Stimulated activated naive CD8-positive, alpha-beta T cell treated with anti-CD3 and anti-CD28 coated beads, Interleukin-15, Interleukin-2, amounts not matched to agents 100 U/mL and 50 U/mL, for 24 hours (primary cell): Measurements from ENCODE around the gene PAM.
"Not testable (repeated sequence)": the region's sequence is repeated elsewhere in the genome, so short reads cannot be mapped to it uniquely, and the experiment has no call there.

Source experiments
- ATAC-seq: fragments of 150-1000 bp; cut with Tn5 transposase; one replicate; pipeline ENCODE4 v1.10.0; 2021
- DNase-seq: peaks from one replicate; pipeline ENCODE4 v3.0.0; 2021

PAM gene

DNA sequence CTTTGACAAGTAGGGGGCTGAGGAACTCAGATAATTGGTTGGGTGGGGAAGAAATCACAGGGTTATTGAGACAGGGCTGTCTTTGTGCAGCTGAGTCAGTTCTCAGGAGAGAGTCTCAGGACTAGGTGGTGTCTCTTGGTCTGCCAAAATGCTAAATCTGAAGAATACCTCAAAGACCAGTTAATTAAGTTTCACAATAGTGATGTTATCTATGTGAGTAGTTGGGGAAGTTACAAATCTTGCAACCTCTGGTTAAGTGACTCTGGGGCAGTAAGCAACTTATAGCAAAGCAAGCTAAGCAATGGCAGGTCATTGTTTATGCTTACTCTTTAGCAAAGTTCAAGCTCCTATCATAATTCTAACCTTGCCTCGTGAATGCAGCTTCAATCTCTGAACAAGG, 311.2 kb downstream of the PAM start:
- DNase-seq, result no peak
- ATAC-seq, result no peak

DNA sequence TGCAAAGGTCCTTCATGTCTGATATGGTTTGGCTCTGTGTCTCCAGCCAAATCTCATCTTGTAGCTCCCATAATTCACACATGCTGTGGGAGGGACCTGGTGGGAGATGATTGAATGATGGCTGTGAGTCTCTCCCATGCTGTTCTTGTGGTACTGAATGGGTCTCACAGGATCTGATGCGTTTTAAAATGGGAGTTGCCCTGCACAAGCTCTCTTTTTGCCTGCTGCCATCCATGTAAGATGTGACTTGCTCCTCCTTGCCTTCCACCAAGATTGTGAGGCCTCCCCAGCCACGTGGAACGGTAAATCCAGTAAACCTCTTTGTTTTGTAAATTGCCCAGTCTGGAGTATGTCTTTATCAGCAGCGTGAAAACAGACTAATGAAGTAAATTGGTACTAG, 318.4 kb downstream of the PAM start:
- not testable (repeated sequence) for ATAC-seq, DNase-seq

GRCh38 chr5:103075442-103075841, 320.3 kb downstream of the PAM start:
- no peak for DNase-seq
- no peak for ATAC-seq
